Mammary microvascular endothelial cell (primary cell): ENCODE results near the gene GPRIN2. TPM values are rescaled to one million over a fixed set of nuclear protein-coding genes. Genes with fewer than 3 reads are reported as not detected.

ENCODE experiments used
- total RNA-seq: library from RNA; depleted of rRNA; stranded (reverse); fragments of >200 nt; gene quantifications from 2 replicates; pipeline ENCODE4 v1.2.3, GENCODE V29; 2015

GPRIN2 gene
- not detected in 2 replicates for total RNA-seq

DNA sequence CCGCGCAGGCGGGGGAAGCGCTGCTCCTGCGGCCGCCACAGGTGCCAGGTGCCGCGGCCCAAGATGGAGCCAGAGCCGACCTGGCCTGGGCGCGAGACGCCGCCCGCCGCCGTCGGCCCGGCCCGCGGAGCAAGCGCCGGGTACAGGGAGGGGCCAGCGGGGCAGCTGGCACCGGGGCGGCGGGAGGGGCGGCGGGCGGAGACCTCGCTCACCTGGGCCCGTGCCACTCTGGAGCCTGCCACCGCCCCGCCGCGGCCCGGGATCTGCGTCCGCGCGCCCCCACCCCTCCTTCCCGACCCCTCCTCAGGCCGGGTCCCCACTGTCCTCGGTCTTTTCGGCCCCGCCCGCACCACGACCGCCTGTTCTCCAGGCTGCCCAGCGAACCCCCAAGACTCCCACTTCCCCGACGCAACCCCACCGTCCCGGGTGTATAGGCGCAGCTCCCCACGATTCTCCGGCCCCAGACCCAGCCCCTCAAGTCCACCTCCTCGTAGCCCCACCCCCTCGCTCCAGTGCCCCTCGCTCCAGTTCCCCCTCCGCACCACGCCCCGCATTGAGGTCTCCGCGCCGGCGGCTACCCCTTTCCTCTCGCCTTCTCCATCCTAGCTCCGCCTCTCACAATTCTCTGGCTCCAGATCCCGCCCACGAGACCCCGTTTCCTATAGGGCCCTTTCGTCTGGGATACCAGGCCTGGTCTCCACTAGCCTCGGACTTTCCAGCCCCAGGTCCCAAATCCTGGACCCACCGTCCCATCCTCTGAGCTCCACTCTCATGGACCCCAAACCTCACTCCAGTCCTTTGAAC lies at the start of gene GPRIN2:
Gene GPRIN2 (minus strand): TSS at position 144 of the 804 bp plus-strand sequence. CDS start 5,922 bp downstream, outside the sequence.

DNA sequence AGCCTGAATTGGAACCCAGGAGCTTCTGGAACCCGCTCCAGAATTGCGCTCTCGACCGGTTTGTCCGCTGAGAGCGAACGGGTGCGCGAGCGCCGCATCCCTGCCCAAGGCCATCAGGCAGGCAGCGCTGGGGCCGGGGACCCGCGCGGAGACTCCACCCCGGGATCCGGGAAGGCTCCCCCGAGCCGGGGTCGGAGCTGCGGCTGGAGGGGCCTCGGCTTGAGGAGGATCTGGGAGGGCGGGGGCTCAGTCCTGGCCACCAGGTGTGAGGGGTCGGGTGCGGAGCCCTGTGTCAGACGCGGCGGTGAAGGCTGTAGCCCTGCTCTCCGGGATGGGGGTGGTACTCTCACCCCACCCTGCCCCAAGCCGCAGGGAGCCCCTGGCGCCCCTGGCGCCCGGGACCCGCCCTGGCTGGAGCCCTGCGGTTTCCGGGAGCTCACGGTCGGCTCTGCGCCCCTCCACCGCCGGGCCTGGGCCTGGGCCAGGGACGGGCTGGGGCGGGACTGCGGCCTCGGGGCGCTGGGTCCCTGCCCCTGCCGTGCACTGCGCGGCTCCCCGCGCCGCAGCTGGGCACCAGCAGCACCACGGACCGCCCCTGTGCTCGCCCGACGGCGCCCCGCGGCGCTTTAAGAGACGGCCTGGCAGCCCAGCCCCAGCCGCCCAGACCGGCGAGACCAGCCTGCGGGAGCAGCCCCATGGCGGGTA lies 22.2 kb upstream of the GPRIN2 start, which contains the start of gene SYT15:
Gene SYT15 (plus strand): TSS at position 655 of the 705 bp plus-strand sequence. CDS start 41 bp downstream, at position 696.

Other genes with a start within 250 kb of the GPRIN2 start
- not detected in 2 replicates for gene ANXA8L1, start 180.9 kb downstream of the GPRIN2 start, total RNA-seq
- not detected in 2 replicates for gene NPY4R, start 90.7 kb downstream of the GPRIN2 start, total RNA-seq
- under 0.01 and 0.20 TPM in 2 replicates for gene SYT15, start 22.5 kb upstream of the GPRIN2 start, total RNA-seq